SK-N-MC (cell line): ENCODE results near the gene PRC1.
A peak's percentile ranks its signal among the peaks of the same experiment; 100 is the strongest.

Experiments used
- DNase-seq: peaks from one replicate; pipeline ENCODE4 v3.0.0-alpha.2; 2011; ENCODE audit warnings: low read depth, low spot score
- H3K27ac ChIP-seq: fragments of 200-600 bp; sonication (generic); 2 replicates; pipeline ENCODE4 v1.5.1; 2016; ENCODE audit warnings: mixed run types
- H3K36me3 ChIP-seq: fragments of 200-600 bp; sonication (generic); 2 replicates; pipeline ENCODE4 v1.6.1; 2017; ENCODE audit warnings: antibody characterized with exemption, low read length, mixed read lengths; ENCODE audit not compliant: insufficient read depth
- H3K4me3 ChIP-seq: fragments of 200-600 bp; sonication (generic); 2 replicates; pipeline ENCODE4 v1.5.1; 2016
- H3K9ac ChIP-seq: fragments of 200-600 bp; sonication (generic); 2 replicates; pipeline ENCODE4 v1.8.0; 2017; ENCODE audit warnings: mixed run types, mixed read lengths; ENCODE audit not compliant: insufficient read length
- H3K9me3 ChIP-seq: fragments of 200-600 bp; sonication (generic); 2 replicates; pipeline ENCODE4 v1.6.1; 2017; ENCODE audit warnings: low read depth, mild to moderate bottlenecking, antibody characterized with exemption, low read length, moderate library complexity, mixed read lengths
- EZH2 ChIP-seq: fragments of 200-600 bp; sonication (generic); IDR thresholded peaks from one replicate; pipeline ENCODE4 v1.6.1; 2017; ENCODE audit warnings: antibody characterized with exemption
- FOXP2 ChIP-seq: optimal IDR thresholded peaks from 2 replicates; pipeline ENCODE3; 2011; ENCODE audit warnings: mild to moderate bottlenecking, moderate library complexity; ENCODE audit not compliant: insufficient read depth; ENCODE audit errors: extremely low read length, control extremely low read depth
- POLR2AphosphoS5 ChIP-seq: IDR thresholded peaks from 2 replicates; pipeline ENCODE4 v1.6.1; 2012; ENCODE audit warnings: mild to moderate bottlenecking, low read depth, low read length, borderline replicate concordance

The PRC1 gene

DNA sequence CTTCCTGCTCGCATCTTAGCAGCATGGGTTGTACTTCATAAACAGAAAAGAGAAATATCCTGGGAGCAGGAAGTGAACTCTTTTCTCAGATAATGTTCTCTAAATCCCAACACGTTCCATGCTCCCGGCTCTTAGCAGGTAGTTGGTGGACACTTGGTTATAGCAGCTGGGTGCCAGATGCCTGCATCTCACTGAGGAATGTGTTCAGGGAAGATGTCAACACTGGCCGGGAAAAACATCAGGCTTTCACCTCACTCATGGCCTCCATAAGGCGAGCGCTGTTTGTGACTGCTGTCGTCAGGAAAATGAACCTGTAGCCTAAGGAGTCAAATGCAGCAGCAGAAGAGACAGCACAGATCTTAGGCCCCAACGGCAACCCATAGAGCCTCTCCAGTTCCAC is 4.4 kb upstream of the PRC1 start:
- peaks cover 45% of the 10 kb centered on the region for H3K36me3 ChIP-seq
- DNase-seq: no peak

GRCh38 chr15:90994059-90994416 is 297 bp downstream of the PRC1 start:
- H3K36me3 ChIP-seq: peaks cover 19% of the 10 kb centered on the region
- H3K27ac ChIP-seq: peak overlapping the region; percentile 93
- DNase-seq: no peak
- H3K4me3 ChIP-seq: peak overlapping the region; percentile 100
- no peaks in the 10 kb centered on the region for H3K9me3 ChIP-seq
- TF ChIP-seq FOXP2 (no peak), POLR2AphosphoS5 (no peak), EZH2 (no peak)
- peak overlapping the region; percentile 99 for H3K9ac ChIP-seq

More for the DNA sequence above, 4.4 kb upstream of the PRC1 start:
- Histone ChIP-seq H3K9ac (no peak overlapping the region), H3K4me3 (no peak overlapping the region), H3K9me3 (no peaks in the 10 kb centered on the region), H3K27ac (no peak overlapping the region)
- TF ChIP-seq POLR2AphosphoS5 (no peak), FOXP2 (no peak), EZH2 (no peak)

DNA sequence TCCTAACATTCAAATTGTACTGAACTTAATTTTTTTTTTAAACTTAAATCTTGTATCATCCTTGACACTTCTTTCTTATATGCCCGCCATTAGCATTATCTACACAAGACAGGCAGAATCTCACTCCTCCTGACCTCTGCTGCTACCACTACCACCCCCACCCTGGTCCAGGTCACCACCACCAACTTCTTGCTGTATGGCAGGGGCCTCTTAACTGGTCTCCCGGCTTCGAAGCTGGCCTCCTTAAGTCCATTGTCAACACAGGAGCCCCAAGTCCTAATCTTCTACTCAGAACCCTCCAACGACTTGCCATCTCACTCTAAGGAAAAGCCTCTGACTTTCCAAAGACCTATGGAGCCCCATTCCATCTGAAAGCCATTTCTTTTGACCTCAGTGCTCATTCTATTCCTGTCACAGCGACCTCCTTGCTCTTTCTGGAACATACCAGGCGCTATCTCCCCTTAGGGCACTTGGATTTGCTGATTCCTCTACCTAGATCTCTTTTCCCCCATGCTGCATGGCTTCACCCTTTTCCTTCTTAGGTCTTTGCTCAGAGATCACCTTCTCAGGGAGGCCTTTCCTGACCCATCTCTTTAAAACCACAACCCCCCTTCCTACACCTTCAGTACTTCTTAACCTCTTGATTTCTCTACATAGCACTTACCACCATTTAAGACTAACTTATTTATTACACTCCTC is 2.6 kb downstream of the PRC1 start:
- no peak overlapping the region for H3K9ac ChIP-seq
- H3K36me3 ChIP-seq: no peaks in the 10 kb centered on the region
- H3K27ac ChIP-seq: peak overlapping the region; percentile 73; the same call in 1 of the 2 replicates
- H3K4me3 ChIP-seq: peak overlapping the region; percentile 7
- TF ChIP-seq EZH2: no peak
- no peak for DNase-seq
- no peaks in the 10 kb centered on the region for H3K9me3 ChIP-seq

GRCh38 chr15:90990446-90990845 is 3.9 kb downstream of the PRC1 start:
- H3K9me3 ChIP-seq: no peaks in the 10 kb centered on the region
- H3K36me3 ChIP-seq: peaks cover 7% of the 10 kb centered on the region
- no peak overlapping the region for H3K4me3 ChIP-seq
- no peak overlapping the region for H3K9ac ChIP-seq
- TF ChIP-seq EZH2: no peak
- no peak for TF ChIP-seq FOXP2
- no peak for TF ChIP-seq POLR2AphosphoS5
- H3K27ac ChIP-seq: no peak overlapping the region
- no peak for DNase-seq

- Histone ChIP-seq H3K27ac (no peak overlapping the region), H3K4me3 (no peak overlapping the region), H3K9me3 (no peaks in the 10 kb centered on the region), H3K9ac (no peak overlapping the region), H3K36me3 (peaks cover 14% of the 10 kb centered on the region)
- TF ChIP-seq FOXP2 (no peak), POLR2AphosphoS5 (no peak), EZH2 (no peak)
- DNase-seq: no peak
Measured at GRCh38 chr15:90989040-90989768, 5.1 kb downstream of the PRC1 start.

- peak overlapping the region; percentile 52 for H3K27ac ChIP-seq
Measured at GRCh38 chr15:90988296-90988695, 6.0 kb downstream of the PRC1 start.

DNA sequence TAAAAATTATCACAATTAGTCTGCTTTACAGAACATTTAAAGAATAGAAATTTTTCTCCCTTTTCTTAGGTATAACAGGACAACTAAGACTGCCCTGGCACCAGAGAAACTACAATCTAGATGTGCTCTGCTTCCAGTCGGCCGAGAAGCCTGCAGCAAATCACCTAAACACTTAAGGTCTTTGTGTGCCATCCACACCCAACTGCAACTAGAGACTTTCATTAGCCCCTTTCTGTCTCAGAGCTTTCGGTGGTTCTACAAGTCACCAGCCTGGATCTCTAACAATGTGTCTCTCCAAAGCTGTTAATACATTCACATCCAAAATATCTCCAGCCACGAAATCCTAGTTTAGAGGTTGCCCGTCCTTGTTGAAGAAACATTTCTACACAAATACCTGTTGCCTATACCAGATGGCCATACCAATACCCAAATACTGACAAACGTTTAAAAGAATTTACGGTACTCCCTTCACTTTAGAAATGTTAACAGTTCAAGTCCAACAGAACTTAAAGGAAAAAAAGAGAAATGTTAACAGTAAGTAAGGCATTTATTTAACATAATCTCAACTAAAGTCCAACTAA is 6.7 kb downstream of the PRC1 start:
- H3K9ac ChIP-seq: no peak overlapping the region
- H3K36me3 ChIP-seq: peaks cover 30% of the 10 kb centered on the region
- TF ChIP-seq EZH2 (no peak), POLR2AphosphoS5 (no peak), FOXP2 (no peak)
- no peak for DNase-seq
- 0 out of 2 replicates have a peak overlapping the region, but pooled peaks have one; percentile 38 for H3K27ac ChIP-seq
- no peak overlapping the region for H3K4me3 ChIP-seq
- H3K9me3 ChIP-seq: no peaks in the 10 kb centered on the region

More at GRCh38 chr15:90988296-90988695, 6.0 kb downstream of the PRC1 start:
- Histone ChIP-seq H3K9me3 (no peaks in the 10 kb centered on the region), H3K4me3 (no peak overlapping the region), H3K36me3 (peaks cover 23% of the 10 kb centered on the region), H3K9ac (peak overlapping the region; percentile 45)
- no peak for TF ChIP-seq FOXP2
- TF ChIP-seq EZH2: no peak
- no peak for TF ChIP-seq POLR2AphosphoS5
- no peak for DNase-seq

DNA sequence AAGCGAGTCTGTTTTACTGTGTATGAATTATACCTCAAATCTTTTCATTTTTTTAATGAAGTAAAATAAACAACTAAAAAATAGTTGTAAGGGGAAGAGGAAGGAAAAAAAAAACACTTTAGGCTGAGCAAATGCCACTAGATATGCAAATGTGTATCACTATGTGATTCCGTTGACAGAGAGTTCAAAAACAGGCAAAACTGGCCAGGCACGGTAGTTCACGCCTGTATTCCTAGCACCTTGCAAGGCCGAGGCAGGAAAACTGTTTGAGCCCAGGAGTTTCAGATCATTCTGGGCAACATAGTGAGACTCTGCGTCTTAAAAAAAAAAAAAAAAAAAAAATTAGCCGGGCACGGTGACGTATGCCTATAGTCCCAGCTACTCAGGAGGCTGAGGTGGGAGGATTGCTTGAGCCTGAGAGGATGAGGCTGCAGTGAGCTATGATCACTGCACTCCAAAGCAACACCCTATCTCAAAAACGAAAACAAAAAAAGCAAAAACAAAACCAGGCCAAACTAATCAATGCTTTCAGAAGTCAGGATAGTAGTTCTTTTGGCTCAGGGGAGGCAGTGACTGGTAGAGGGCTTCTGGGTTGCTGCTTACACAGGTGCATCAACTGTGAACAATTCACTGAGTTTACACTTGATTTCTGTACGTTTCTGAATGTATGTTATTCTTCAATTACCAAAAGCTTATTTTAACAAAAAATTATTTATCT is 7.4 kb downstream of the PRC1 start:
- peaks cover 37% of the 10 kb centered on the region for H3K36me3 ChIP-seq
- H3K4me3 ChIP-seq: no peak overlapping the region
- TF ChIP-seq POLR2AphosphoS5 (no peak), EZH2 (no peak), FOXP2 (no peak)
- H3K27ac ChIP-seq: peak overlapping the region; percentile 17; the same call in 1 of the 2 replicates
- no peak for DNase-seq
- H3K9me3 ChIP-seq: no peaks in the 10 kb centered on the region
- no peak overlapping the region for H3K9ac ChIP-seq
